Loucy (cell line): ENCODE results near the gene SAMD4A.

Source experiments
- EZH2phosphoT487 ChIP-seq: fragments of 200-600 bp; IDR thresholded peaks from 2 replicates; pipeline ENCODE4 v1.6.1; 2018; ENCODE audit warnings: antibody characterized with exemption, mild to moderate bottlenecking, moderate library complexity, borderline replicate concordance
- TF ChIP-seq, protein P1 (sequence below): fragments of 200-600 bp; sonication (generic); conservative IDR thresholded peaks from 2 replicates; pipeline ENCODE4 v1.5.1; 2014; ENCODE audit warnings: mild to moderate bottlenecking, antibody characterized with exemption, low read length

DNA sequence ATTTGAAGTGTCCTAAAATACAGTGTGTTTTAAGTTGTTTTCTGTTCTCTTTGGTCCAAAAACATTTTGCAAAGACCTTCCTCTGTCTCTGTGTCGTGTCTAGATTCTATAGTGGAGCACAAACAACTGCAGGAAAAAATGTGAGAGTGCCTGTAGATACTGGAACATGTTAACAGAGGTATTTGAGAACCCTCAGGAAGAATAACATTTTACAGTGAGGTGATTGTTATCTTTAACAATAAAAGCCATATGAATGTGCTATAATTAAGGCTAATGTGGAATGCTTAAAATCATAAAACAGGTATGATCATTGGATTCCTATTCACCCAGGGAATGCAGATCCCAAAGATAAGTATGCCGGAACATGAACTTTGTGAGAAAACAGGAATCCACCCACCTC is 98.0 kb downstream of the SAMD4A start:
- TF ChIP-seq, protein P1, sequence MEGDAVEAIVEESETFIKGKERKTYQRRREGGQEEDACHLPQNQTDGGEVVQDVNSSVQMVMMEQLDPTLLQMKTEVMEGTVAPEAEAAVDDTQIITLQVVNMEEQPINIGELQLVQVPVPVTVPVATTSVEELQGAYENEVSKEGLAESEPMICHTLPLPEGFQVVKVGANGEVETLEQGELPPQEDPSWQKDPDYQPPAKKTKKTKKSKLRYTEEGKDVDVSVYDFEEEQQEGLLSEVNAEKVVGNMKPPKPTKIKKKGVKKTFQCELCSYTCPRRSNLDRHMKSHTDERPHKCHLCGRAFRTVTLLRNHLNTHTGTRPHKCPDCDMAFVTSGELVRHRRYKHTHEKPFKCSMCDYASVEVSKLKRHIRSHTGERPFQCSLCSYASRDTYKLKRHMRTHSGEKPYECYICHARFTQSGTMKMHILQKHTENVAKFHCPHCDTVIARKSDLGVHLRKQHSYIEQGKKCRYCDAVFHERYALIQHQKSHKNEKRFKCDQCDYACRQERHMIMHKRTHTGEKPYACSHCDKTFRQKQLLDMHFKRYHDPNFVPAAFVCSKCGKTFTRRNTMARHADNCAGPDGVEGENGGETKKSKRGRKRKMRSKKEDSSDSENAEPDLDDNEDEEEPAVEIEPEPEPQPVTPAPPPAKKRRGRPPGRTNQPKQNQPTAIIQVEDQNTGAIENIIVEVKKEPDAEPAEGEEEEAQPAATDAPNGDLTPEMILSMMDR = no peak
- TF ChIP-seq EZH2phosphoT487 = no peak
